ENCODE data around the gene PRKN.

DNA sequence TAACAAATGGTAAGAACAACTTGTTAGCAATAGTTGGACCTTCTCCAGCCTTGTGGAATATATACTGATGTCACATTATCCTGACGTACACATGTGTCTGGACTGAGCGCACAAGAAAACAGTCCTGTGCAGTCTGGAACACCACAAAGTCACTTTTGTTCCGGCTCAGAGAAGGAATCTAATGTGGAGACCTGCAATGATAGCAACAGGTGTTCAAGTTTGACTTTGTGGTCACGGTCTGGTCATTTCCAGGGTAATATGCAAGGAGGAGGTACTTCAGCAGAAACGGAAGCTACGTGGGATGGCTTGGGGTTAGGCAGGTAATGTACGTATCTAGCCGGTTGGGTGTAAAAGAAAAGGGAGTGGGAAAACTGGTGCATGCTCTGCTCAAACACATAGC, 766.5 kb downstream of the PRKN start:
- TF ChIP-seq CTCF (conservative IDR thresholded peaks at IDR 0.05) (no peak), EZH2 (IDR thresholded peaks at IDR 0.05; ENCODE audit: low read depth) (no peak)
